ENCODE measurements around the gene ZNF808.
"Not testable (repeated sequence)": the region's sequence is repeated elsewhere in the genome, so short reads cannot be mapped to it uniquely, and the experiment has no call there.

Gene ZNF808

GRCh38 chr19:52527134-52527955, at the start of gene ZNF808:
TSS of gene ZNF808 (plus strand) at chr19:52527668. CDS start at chr19:52543285, 15,617 bp downstream.
- in situ Hi-C loops (cut with HindIII; ENCODE audit: low sequenced_read_pairs) = no loop called here

GRCh38 chr19:52484111-52484743, 43.2 kb upstream of the ZNF808 start:
- in situ Hi-C loops (cut with HindIII; ENCODE audit: low sequenced_read_pairs) = not testable (repeated sequence)

GRCh38 chr19:52485064-52485463, 42.4 kb upstream of the ZNF808 start:
- in situ Hi-C loops (cut with HindIII; ENCODE audit: low sequenced_read_pairs) = not testable (repeated sequence)

GRCh38 chr19:52485561-52486240, 41.8 kb upstream of the ZNF808 start:
- in situ Hi-C loops (cut with HindIII; ENCODE audit: low sequenced_read_pairs) = not testable (repeated sequence)

- in situ Hi-C loops (cut with HindIII; ENCODE audit: low sequenced_read_pairs) = no loop called here
Measured at GRCh38 chr19:52492201-52492993, 35.1 kb upstream of the ZNF808 start.

- in situ Hi-C loops (cut with HindIII; ENCODE audit: low sequenced_read_pairs) = no loop called here
Measured at GRCh38 chr19:52492994-52493470, 34.4 kb upstream of the ZNF808 start.

- in situ Hi-C loops (cut with HindIII; ENCODE audit: low sequenced_read_pairs) = no loop called here
Measured at GRCh38 chr19:52494518-52494917, 33.0 kb upstream of the ZNF808 start.

- in situ Hi-C loops (cut with HindIII; ENCODE audit: low sequenced_read_pairs) = no loop called here
Measured at GRCh38 chr19:52498571-52498970, 28.9 kb upstream of the ZNF808 start.

GRCh38 chr19:52500474-52500873, 27.0 kb upstream of the ZNF808 start:
- in situ Hi-C loops (cut with HindIII; ENCODE audit: low sequenced_read_pairs) = not testable (repeated sequence)

GRCh38 chr19:52500991-52501390, 26.5 kb upstream of the ZNF808 start:
- in situ Hi-C loops (cut with HindIII; ENCODE audit: low sequenced_read_pairs) = not testable (repeated sequence)

- in situ Hi-C loops (cut with HindIII; ENCODE audit: low sequenced_read_pairs) = no loop called here
Measured at GRCh38 chr19:52507266-52507665, 20.2 kb upstream of the ZNF808 start.

GRCh38 chr19:52516191-52516590, 11.3 kb upstream of the ZNF808 start:
- in situ Hi-C loops (cut with HindIII; ENCODE audit: low sequenced_read_pairs) = no loop called here

- in situ Hi-C loops (cut with HindIII; ENCODE audit: low sequenced_read_pairs) = no loop called here
Measured at GRCh38 chr19:52518646-52519045, 8.8 kb upstream of the ZNF808 start.

GRCh38 chr19:52519175-52519574, 8.3 kb upstream of the ZNF808 start:
- in situ Hi-C loops (cut with HindIII; ENCODE audit: low sequenced_read_pairs) = not testable (repeated sequence)

GRCh38 chr19:52520013-52520412, 7.5 kb upstream of the ZNF808 start:
- in situ Hi-C loops (cut with HindIII; ENCODE audit: low sequenced_read_pairs) = no loop called here

GRCh38 chr19:52522551-52522950, 4.9 kb upstream of the ZNF808 start:
- in situ Hi-C loops (cut with HindIII; ENCODE audit: low sequenced_read_pairs) = no loop called here

- in situ Hi-C loops (cut with HindIII; ENCODE audit: low sequenced_read_pairs) = no loop called here
Measured at GRCh38 chr19:52524086-52524485, 3.4 kb upstream of the ZNF808 start.

GRCh38 chr19:52527956-52528351, 486 bp downstream of the ZNF808 start:
- in situ Hi-C loops (cut with HindIII; ENCODE audit: low sequenced_read_pairs) = no loop called here

GRCh38 chr19:52532480-52532879, 5.0 kb downstream of the ZNF808 start:
- in situ Hi-C loops (cut with HindIII; ENCODE audit: low sequenced_read_pairs) = no loop called here

- in situ Hi-C loops (cut with HindIII; ENCODE audit: low sequenced_read_pairs) = no loop called here
Measured at GRCh38 chr19:52533901-52534300, 6.4 kb downstream of the ZNF808 start.

- in situ Hi-C loops (cut with HindIII; ENCODE audit: low sequenced_read_pairs) = not testable (repeated sequence)
Measured at GRCh38 chr19:52535385-52535770, 7.9 kb downstream of the ZNF808 start.

Measured in endothelial cell of hepatic sinusoid (primary cell).